ENCODE data around the gene FGFRL1.

- TF ChIP-seq CTCF (IDR thresholded peaks at IDR 0.05; ENCODE audit: poor library complexity, severe bottlenecking), result no peak
- TF ChIP-seq RAD21 (conservative IDR thresholded peaks at IDR 0.05), result no peak
- TF ChIP-seq POLR2AphosphoS5 (IDR thresholded peaks at IDR 0.05), result no peak
Measured at GRCh38 chr4:993111-994029, 18.1 kb upstream of the FGFRL1 start, which contains the start of gene SLC26A1.

All from neural cell (in vitro differentiated cells).